Naive thymus-derived CD4-positive, alpha-beta T cell (primary cell): Measurements from ENCODE around the gene ADGRG6. TPM values are rescaled to one million over a fixed set of nuclear protein-coding genes. Genes with fewer than 3 reads are reported as not detected.

Source experiments
- ATAC-seq: fragments of 150-1000 bp; cut with Tn5 transposase; 2 replicates; pipeline ENCODE4 v1.10.0; 2021; ENCODE audit warnings: mild to moderate bottlenecking, moderate library complexity
- CTCF ChIA-PET: fragments of 350-600 bp; sonication (Branson Sonifier 250); formaldehyde crosslinking; loops from one replicate; lab custom pipeline; 2021; ENCODE audit warnings: antibody characterized with exemption; lab: Charles Lee
- POLR2A ChIA-PET: fragments of 350-600 bp; sonication (Branson Sonifier 250); formaldehyde crosslinking; loops from one replicate; lab custom pipeline; 2021; ENCODE audit warnings: antibody characterized with exemption, inconsistent platforms; lab: Charles Lee
- DNase-seq, 9 donors: peaks; one replicate each; pipeline versions ENCODE4 v3.0.0 to v3.0.0-alpha.2; 2020 to 2022; ENCODE audit warnings: mixed read lengths in 1 of 9
- H3K27ac ChIP-seq: one replicate; pipeline ENCODE4 v1.7.0; 2013; ENCODE audit warnings: mild to moderate bottlenecking, low read depth, low read length, moderate library complexity
- H3K27me3 ChIP-seq, 2 donors: one replicate each; pipeline ENCODE4 v1.7.0; 2013; ENCODE audit warnings: low read length in 2 of 2, mild to moderate bottlenecking in 2 of 2, moderate library complexity in 2 of 2; ENCODE audit not compliant: control insufficient read depth in 2 of 2, insufficient read depth in 2 of 2
- H3K36me3 ChIP-seq, 3 experiments: 1 replicate in 2 of 3; 2 replicates in 1 of 3; pipeline ENCODE4 v1.7.0; 2013; ENCODE audit warnings: low read length in 3 of 3, mild to moderate bottlenecking in 3 of 3, moderate library complexity in 1 of 3; ENCODE audit not compliant: insufficient read depth in 3 of 3, control insufficient read depth in 2 of 3
- H3K4me1 ChIP-seq, 2 donors: one replicate each; pipeline ENCODE4 v1.7.0; 2013; ENCODE audit warnings: low read length in 2 of 2, mild to moderate bottlenecking in 2 of 2, moderate library complexity in 1 of 2; ENCODE audit not compliant: control insufficient read depth in 2 of 2, insufficient read depth in 2 of 2
- H3K4me3 ChIP-seq: 2 replicates; pipeline ENCODE4 v1.7.0; 2013; ENCODE audit warnings: mild to moderate bottlenecking, low read length
- H3K9me3 ChIP-seq, 3 experiments: 1 replicate in 2 of 3; 2 replicates in 1 of 3; pipeline ENCODE4 v1.7.0; 2013; ENCODE audit warnings: low read length in 3 of 3; ENCODE audit not compliant: control insufficient read depth in 2 of 3
- H3K27ac Mint-ChIP-seq, 9 donors: one replicate each; pipeline ENCODE4 v1.8.0; 2020 to 2022; ENCODE audit warnings: mixed read lengths in 9 of 9, mild to moderate bottlenecking in 8 of 9, moderate library complexity in 5 of 9, inconsistent platforms in 2 of 9
- H3K27me3 Mint-ChIP-seq, 5 donors: one replicate each; pipeline ENCODE4 v1.8.0; 2021 to 2022; ENCODE audit warnings: mixed read lengths in 5 of 5, mild to moderate bottlenecking in 1 of 5
- H3K36me3 Mint-ChIP-seq, 5 donors: one replicate each; pipeline ENCODE4 v1.8.0; 2020 to 2022; ENCODE audit warnings: mixed read lengths in 5 of 5, mild to moderate bottlenecking in 3 of 5, inconsistent platforms in 1 of 5
- H3K4me1 Mint-ChIP-seq, 7 donors: one replicate each; pipeline ENCODE4 v1.8.0; 2020 to 2022; ENCODE audit warnings: mixed read lengths in 7 of 7, mild to moderate bottlenecking in 3 of 7, inconsistent platforms in 1 of 7
- H3K4me3 Mint-ChIP-seq, 10 donors: one replicate each; pipeline ENCODE4 v1.8.0; 2020 to 2022; ENCODE audit warnings: mild to moderate bottlenecking in 10 of 10, mixed read lengths in 10 of 10, moderate library complexity in 6 of 10, inconsistent platforms in 2 of 10
- H3K9me3 Mint-ChIP-seq, 11 donors: one replicate each; pipeline ENCODE4 v1.8.0; 2020 to 2022; ENCODE audit warnings: mixed read lengths in 11 of 11, mild to moderate bottlenecking in 4 of 11, inconsistent platforms in 1 of 11, moderate library complexity in 1 of 11
- intact Hi-C, 2 donors: fragments of 100-400 bp; cut with micrococcal nuclease; formaldehyde crosslinking; loops; one replicate each; pipeline ENCODE4 v1.15.1; 2023
- polyA plus RNA-seq, 2 donors: library from polyadenylated mRNA; unstranded; fragments of 300-500 nt; fragmentation: Illumina TruSeq; gene quantifications; one replicate each; pipeline ENCODE4 v1.2.3, GENCODE V29; 2021
- total RNA-seq, 6 experiments: library from RNA in 5 of 6; stranded (reverse) in 5 of 6; gene quantifications; 1 replicate in 5 of 6; 2 replicates in 1 of 6; pipeline ENCODE4 v1.2.3 and lab custom pipeline; 2021 to 2026

The ADGRG6 gene
- total and polyA plus RNA-seq, 7 experiments from 2014 or later: 0.02 to 3.6 (median 0.57) TPM; not detected in 2

DNA sequence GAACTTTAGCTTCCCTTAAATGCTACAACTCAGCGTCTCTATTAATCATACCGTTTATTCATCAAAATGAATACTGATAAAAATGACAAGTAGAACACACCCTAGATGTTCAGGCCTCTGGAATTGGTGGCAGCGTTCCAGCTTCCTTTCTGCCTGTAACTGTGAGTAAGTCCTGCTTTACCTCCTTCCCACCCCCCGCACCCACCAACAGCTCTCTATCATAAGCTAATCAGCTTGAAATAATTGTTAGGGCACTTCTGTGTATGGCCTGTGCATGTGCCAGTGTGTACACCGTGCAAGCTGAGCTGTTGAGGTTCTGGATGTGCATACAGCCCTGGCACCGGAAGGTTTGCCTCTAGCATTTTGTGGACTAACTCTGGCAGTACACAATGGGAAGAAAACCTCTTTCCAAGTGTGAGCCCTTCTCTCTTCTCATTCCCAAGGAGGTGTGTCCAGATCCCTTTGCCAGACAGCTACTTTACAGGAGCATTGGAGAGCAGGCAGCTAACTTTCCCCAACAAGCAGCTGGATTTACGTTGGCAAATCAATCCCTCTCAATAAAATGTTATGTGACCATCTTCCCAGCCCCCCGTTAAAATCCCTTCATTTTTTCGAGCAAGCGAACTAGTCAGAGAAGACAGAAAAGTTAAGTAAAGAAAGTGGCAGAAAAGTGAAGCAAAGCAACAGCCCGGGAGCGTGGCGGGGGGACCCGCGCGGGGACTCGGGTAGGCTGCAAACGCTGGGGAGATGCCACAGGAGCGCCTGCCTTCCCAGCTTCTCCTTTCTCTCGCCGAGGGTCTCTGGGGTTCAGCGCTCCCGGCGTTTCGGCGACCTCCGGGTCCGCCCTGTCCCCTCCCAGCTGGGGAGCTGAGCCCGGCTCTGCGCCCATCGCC is 803 bp upstream of the ADGRG6 start:
- Histone ChIP-seq H3K4me1 (peaks cover 0 to 7% of the 10 kb centered on the region in 2 donors), H3K9me3 (no peaks in the 10 kb centered on the region), H3K27me3 (peaks cover 0 to 3% of the 10 kb centered on the region in 2 donors), H3K27ac (no peak overlapping the region), H3K36me3 (no peaks in the 10 kb centered on the region), H3K4me3 (peak overlapping the region; percentile 53)
- ATAC-seq (no peak), DNase-seq (peak in 2 of 9 donors; percentile 3 to 16)
- Mint-ChIP-seq H3K9me3 (no peaks in the 10 kb centered on the region), H3K4me3 (peak overlapping the region; percentile 61 to 93 (median 84)), H3K36me3 (no peaks in the 10 kb centered on the region), H3K27me3 (peaks cover 0 to 42% (median 15%) of the 10 kb centered on the region in 5 donors), H3K27ac (peak overlapping the region in 1 of 9 donors; percentile 26), H3K4me1 (peaks cover 3 to 21% (median 15%) of the 10 kb centered on the region in 7 donors)
- intact Hi-C loops: loop anchor here in 1 of 2 donors (2.0 kb wide), 1 partner anchor 88 kb away; no protein-coding TSS in a partner anchor
- CTCF ChIA-PET: no interaction called here
- POLR2A ChIA-PET: no interaction called here

DNA sequence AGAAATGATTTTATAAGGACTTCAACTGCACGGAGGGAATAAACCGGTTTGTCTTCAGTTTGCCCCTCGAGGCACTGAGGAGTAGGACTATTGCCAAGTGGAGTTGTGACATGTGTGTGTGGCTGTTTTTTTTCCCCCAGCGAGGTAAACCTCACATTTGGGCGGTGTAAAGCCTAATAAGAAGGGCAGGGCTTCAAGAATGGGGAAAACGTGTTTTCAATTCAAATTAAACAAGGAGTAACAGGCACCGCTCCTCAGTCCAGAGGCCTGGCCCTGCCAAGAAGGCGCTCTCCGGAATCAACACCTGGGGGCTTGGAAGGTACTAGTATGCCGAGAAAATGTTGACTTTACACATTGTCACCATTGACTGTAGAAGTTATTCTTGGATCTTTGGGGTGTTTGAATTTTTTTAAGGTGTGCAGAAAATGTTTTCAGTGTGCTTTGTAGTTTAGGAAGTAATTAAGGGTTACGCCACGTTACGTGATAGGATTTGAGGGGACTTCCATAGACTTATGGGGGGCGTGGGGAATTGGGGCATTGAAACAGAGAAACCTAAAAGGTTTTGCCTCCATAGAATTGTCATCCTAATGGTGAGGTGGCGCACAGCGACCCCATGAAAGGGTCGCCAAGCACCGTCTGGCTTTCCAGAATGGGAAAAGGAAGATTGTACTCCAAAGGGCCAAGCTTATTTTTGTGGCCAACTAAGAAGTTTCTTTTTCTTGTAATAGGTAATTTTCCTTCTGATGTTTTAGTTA is 791 bp downstream of the ADGRG6 start:
- peaks cover 0 to 47% (median 15%) of the 10 kb centered on the region in 5 donors for H3K27me3 Mint-ChIP-seq
- ATAC-seq: peak; percentile 5
- H3K4me3 ChIP-seq: peak overlapping the region; percentile 53
- no peaks in the 10 kb centered on the region for H3K9me3 Mint-ChIP-seq
- H3K9me3 ChIP-seq: no peaks in the 10 kb centered on the region
- H3K27ac ChIP-seq: no peak overlapping the region
- POLR2A ChIA-PET: no interaction called here
- intact Hi-C loops: no loop called here
- H3K4me3 Mint-ChIP-seq: peak overlapping the region; percentile 78 to 93 (median 85)
- no peak overlapping the region for H3K27ac Mint-ChIP-seq
- CTCF ChIA-PET: no interaction called here
- H3K36me3 Mint-ChIP-seq: no peaks in the 10 kb centered on the region
- peaks cover 0 to 7% of the 10 kb centered on the region in 2 donors for H3K4me1 ChIP-seq
- peak in 1 of 9 donors; percentile 2 for DNase-seq
- H3K27me3 ChIP-seq: peaks cover 0 to 4% of the 10 kb centered on the region in 2 donors
- no peaks in the 10 kb centered on the region for H3K36me3 ChIP-seq
- peaks cover 3 to 21% (median 15%) of the 10 kb centered on the region in 7 donors for H3K4me1 Mint-ChIP-seq

DNA sequence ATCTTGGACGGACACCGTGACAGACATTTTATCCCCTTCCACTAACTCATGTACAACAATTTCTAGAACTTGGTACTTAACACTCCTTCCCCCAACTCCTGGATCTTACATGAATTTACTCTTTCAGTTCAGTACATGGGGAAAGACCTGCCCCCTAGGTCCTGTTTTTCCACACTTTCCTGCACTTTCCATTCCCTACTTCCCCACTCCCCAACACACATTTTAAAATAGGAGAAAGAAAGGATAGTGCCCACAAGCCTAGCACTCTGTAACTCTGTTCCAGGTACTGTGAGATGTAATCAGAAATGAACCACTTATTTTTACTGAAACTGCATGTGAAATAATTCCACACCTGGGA is 1.3 kb downstream of the ADGRG6 start:
- peaks cover 0 to 48% (median 15%) of the 10 kb centered on the region in 5 donors for H3K27me3 Mint-ChIP-seq
- DNase-seq: no peak
- H3K9me3 Mint-ChIP-seq: no peaks in the 10 kb centered on the region
- H3K36me3 ChIP-seq: no peaks in the 10 kb centered on the region
- CTCF ChIA-PET: no interaction called here
- intact Hi-C loops: no loop called here
- POLR2A ChIA-PET: no interaction called here
- H3K4me1 ChIP-seq: peaks cover 0 to 7% of the 10 kb centered on the region in 2 donors
- H3K4me1 Mint-ChIP-seq: peaks cover 3 to 21% (median 15%) of the 10 kb centered on the region in 7 donors
- ATAC-seq: no peak
- no peak overlapping the region for H3K4me3 ChIP-seq
- H3K27ac Mint-ChIP-seq: peak overlapping the region in 1 of 9 donors; percentile 15
- peaks cover 0 to 4% of the 10 kb centered on the region in 2 donors for H3K27me3 ChIP-seq
- H3K36me3 Mint-ChIP-seq: no peaks in the 10 kb centered on the region
- H3K9me3 ChIP-seq: no peaks in the 10 kb centered on the region
- H3K27ac ChIP-seq: no peak overlapping the region
- peak overlapping the region in 8 of 10 donors; percentile 16 to 93 (median 56) for H3K4me3 Mint-ChIP-seq

DNA sequence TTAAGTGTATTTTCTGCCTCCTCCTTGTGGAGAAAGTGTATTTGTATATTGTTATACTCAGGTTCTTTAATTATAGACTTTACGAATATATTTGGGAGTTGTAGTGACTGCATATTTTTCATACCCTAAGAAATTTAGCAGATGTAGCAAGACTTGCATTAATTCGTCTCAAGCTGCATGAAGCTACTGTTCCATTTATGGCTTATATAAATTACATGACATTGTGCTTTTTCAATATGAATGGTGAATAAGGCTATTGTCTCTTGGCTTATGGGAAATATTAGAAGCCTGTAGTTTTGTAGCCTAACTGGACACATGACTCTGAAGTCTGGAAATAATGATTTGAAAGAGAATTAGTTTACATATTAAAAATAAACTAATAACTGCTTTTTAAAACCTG is 2.4 kb downstream of the ADGRG6 start:
- ChIA-PET CTCF (no interaction called here), POLR2A (no interaction called here)
- intact Hi-C loops: no loop called here
- ATAC-seq: no peak
- Histone ChIP-seq H3K4me1 (peaks cover 0 to 7% of the 10 kb centered on the region in 2 donors), H3K27ac (no peak overlapping the region), H3K27me3 (peaks cover 0 to 4% of the 10 kb centered on the region in 2 donors), H3K36me3 (no peaks in the 10 kb centered on the region), H3K4me3 (no peak overlapping the region), H3K9me3 (no peaks in the 10 kb centered on the region)
- Mint-ChIP-seq H3K27me3 (peaks cover 0 to 46% (median 15%) of the 10 kb centered on the region in 5 donors), H3K4me1 (peaks cover 3 to 21% (median 15%) of the 10 kb centered on the region in 7 donors), H3K4me3 (no peak overlapping the region), H3K27ac (no peak overlapping the region), H3K36me3 (no peaks in the 10 kb centered on the region), H3K9me3 (no peaks in the 10 kb centered on the region)
- no peak for DNase-seq

DNA sequence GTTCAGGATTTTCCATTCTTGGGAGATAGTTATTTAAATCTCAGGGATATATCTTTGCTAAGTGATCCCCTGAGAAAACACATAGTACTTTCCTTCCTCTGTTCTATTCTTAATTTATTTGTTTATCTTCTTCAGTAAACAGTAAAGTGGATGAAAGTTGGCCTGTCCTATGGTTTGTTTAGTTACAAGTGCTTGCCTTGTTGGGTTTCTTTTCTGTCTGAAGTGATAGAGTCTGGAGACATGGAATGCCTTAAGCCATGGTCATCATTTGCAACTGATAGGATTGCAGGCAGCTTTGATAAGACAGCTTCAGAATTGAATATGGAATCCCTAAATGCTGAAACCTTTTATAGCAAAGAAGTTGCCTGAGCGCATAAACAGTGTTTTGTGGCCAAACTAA is 4.9 kb downstream of the ADGRG6 start:
- ChIA-PET CTCF (no interaction called here), POLR2A (no interaction called here)
- Histone ChIP-seq H3K36me3 (no peaks in the 10 kb centered on the region), H3K4me1 (peaks cover 0 to 7% of the 10 kb centered on the region in 2 donors), H3K4me3 (no peak overlapping the region), H3K27ac (no peak overlapping the region), H3K9me3 (no peaks in the 10 kb centered on the region), H3K27me3 (peaks cover 0 to 4% of the 10 kb centered on the region in 2 donors)
- DNase-seq (no peak), ATAC-seq (no peak)
- H3K4me3 Mint-ChIP-seq: no peak overlapping the region
- intact Hi-C loops: no loop called here
- H3K9me3 Mint-ChIP-seq: no peaks in the 10 kb centered on the region
- no peaks in the 10 kb centered on the region for H3K36me3 Mint-ChIP-seq
- H3K27ac Mint-ChIP-seq: no peak overlapping the region
- H3K27me3 Mint-ChIP-seq: peaks cover 0 to 40% (median 16%) of the 10 kb centered on the region in 5 donors
- H3K4me1 Mint-ChIP-seq: peaks cover 0 to 16% (median 10%) of the 10 kb centered on the region in 7 donors

DNA sequence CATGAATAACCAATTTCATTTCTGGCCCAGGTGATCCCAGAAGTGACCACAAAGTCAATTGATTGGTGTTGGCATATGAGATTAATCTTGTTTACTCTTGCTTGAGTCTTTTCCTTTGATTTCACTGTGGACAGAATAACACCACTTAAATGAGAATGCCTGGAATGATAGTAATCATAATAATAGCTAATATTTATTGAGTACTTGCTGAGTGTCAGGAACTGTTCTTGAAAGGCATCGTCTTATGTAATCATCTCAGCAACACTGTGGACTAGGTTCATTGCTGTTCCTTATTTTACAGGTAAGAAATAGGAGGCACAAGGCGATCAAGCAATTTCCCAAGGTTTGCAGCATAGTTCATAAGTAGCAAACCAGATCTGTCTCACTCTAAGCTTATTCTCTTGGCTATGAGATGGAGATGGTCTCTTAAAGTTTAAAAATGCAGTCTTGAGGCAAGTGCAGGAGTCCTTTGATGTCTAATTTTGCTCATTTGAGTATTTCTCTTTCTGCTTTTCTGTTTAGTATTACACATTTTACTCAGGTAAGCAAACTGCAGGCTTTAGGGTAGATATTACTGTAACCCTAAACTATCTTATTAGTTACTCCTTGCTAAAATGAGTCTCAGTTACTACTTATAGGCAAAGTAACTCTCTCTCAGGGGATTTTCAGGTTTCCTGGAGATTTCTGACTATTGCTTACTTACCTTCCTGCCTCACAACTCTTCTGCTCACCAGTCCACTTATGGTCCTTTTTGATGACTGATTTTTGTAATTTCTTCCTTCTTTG is 6.3 kb downstream of the ADGRG6 start:
- Histone ChIP-seq H3K27ac (no peak overlapping the region), H3K36me3 (no peaks in the 10 kb centered on the region), H3K9me3 (no peaks in the 10 kb centered on the region), H3K4me3 (no peak overlapping the region), H3K4me1 (no peaks in the 10 kb centered on the region), H3K27me3 (peaks cover 0 to 4% of the 10 kb centered on the region in 2 donors)
- intact Hi-C loops: no loop called here
- H3K4me3 Mint-ChIP-seq: no peak overlapping the region
- H3K27ac Mint-ChIP-seq: no peak overlapping the region
- H3K27me3 Mint-ChIP-seq: peaks cover 0 to 29% (median 7%) of the 10 kb centered on the region in 5 donors
- POLR2A ChIA-PET: no interaction called here
- CTCF ChIA-PET: no interaction called here
- peaks cover 0 to 3% (median 2%) of the 10 kb centered on the region in 7 donors for H3K4me1 Mint-ChIP-seq
- H3K9me3 Mint-ChIP-seq: no peaks in the 10 kb centered on the region
- no peaks in the 10 kb centered on the region for H3K36me3 Mint-ChIP-seq
- DNase-seq (no peak), ATAC-seq (no peak)
